Right atrium auricular region (tissue), 2 donors: Measurements from ENCODE around the gene DACT2. TPM values are rescaled to one million over a fixed set of nuclear protein-coding genes. Genes with fewer than 3 reads are reported as not detected.

Experiments used
- DNase-seq: peaks from one replicate; pipeline ENCODE4 v3.0.0-alpha.2; 2019; ENCODE audit warnings: low spot score
- H3K27ac ChIP-seq, 2 donors: fragments of 200-600 bp; sonication (generic); 1 replicate in 1 of 2; 2 replicates in 1 of 2; pipeline ENCODE4 v1.5.1; 2016 to 2019
- H3K27me3 ChIP-seq, 2 donors: fragments of 200-600 bp; sonication (generic); one replicate each; pipeline versions ENCODE4 v1.5.1 to v1.6.0; 2017 to 2019
- H3K36me3 ChIP-seq: fragments of 200-600 bp; sonication (generic); one replicate; pipeline ENCODE4 v1.5.1; 2016
- H3K4me1 ChIP-seq, 2 donors: fragments of 200-600 bp; sonication (generic); one replicate each; pipeline versions ENCODE4 v1.5.1 to v1.6.0; 2017 to 2019
- H3K4me3 ChIP-seq, 2 donors: fragments of 200-600 bp; sonication (generic); 1 replicate in 1 of 2; 2 replicates in 1 of 2; pipeline ENCODE4 v1.5.1; 2017 to 2019; ENCODE audit warnings: mild to moderate bottlenecking in 1 of 2, moderate library complexity in 1 of 2
- H3K9me3 ChIP-seq, 2 donors: fragments of 200-600 bp; sonication (generic); one replicate each; pipeline ENCODE4 v1.5.1; 2019
- total RNA-seq, 2 donors: library from RNA; depleted of rRNA; stranded (reverse); fragments of >200 nt; gene quantifications; one replicate each; pipeline ENCODE4 v1.1.0, GENCODE V29; 2016
- TF ChIP-seq, protein P1 (sequence below), 2 donors: fragments of 200-600 bp; sonication (generic); IDR thresholded peaks; one replicate each; pipeline ENCODE4 v1.5.1; 2019; ENCODE audit warnings: antibody characterized with exemption in 2 of 2

The DACT2 gene
- total RNA-seq, 2 donors from 2014 or later = 1.5 to 2.0 TPM

DNA sequence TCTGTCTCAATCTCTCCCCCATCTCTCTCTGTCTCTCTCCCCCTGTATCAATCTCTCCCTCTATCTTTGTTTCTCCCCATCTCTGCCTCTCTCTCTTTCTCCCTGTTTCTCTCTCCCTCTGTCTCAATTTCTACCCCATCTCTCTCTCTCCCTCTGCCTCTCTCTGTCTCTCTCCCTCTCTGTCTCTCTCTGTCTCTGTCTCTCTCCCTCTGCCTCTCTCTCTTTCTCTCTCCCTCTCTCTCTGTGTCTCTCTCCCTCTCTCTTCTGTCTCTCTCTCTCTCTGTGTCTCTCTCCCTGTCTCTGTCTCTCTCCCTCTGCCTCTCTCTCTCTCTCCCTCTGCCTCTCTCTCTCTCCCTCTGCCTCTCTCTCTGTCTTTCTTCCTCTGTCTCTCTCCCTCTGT lies 62.6 kb downstream of the DACT2 start:
- Histone ChIP-seq H3K9me3 (peaks cover 0 to 10% of the 10 kb centered on the region in 2 donors), H3K4me3 (no peak overlapping the region), H3K36me3 (no peaks in the 10 kb centered on the region), H3K4me1 (peaks cover 0 to 4% of the 10 kb centered on the region in 2 donors), H3K27ac (no peak overlapping the region), H3K27me3 (no peaks in the 10 kb centered on the region)
- no peak for DNase-seq
- TF ChIP-seq, protein P1, sequence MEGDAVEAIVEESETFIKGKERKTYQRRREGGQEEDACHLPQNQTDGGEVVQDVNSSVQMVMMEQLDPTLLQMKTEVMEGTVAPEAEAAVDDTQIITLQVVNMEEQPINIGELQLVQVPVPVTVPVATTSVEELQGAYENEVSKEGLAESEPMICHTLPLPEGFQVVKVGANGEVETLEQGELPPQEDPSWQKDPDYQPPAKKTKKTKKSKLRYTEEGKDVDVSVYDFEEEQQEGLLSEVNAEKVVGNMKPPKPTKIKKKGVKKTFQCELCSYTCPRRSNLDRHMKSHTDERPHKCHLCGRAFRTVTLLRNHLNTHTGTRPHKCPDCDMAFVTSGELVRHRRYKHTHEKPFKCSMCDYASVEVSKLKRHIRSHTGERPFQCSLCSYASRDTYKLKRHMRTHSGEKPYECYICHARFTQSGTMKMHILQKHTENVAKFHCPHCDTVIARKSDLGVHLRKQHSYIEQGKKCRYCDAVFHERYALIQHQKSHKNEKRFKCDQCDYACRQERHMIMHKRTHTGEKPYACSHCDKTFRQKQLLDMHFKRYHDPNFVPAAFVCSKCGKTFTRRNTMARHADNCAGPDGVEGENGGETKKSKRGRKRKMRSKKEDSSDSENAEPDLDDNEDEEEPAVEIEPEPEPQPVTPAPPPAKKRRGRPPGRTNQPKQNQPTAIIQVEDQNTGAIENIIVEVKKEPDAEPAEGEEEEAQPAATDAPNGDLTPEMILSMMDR (IDR thresholded peaks at IDR 0.05) = no peak

Other genes with a start within 250 kb of the DACT2 start
- under 1 TPM in 1 of 2 donors, not detected in 1; 0.08 TPM for gene FRMD1, start 240.6 kb downstream of the DACT2 start, total RNA-seq
- 10 to 100 TPM; 10.8 to 31.7 TPM for gene SMOC2, start 121.4 kb upstream of the DACT2 start, total RNA-seq